ENCODE measurements around the gene CFAP251. TPM values are rescaled to one million over a fixed set of nuclear protein-coding genes. Genes with fewer than 3 reads are reported as not detected.

The CFAP251 gene
- total RNA-seq, 1 experiment from 2014 or later, result 17.9 TPM

- H3K27me3 ChIP-seq (ENCODE audit: low read length), result no peaks in the 10 kb centered on the region
- peak overlapping the region; percentile 50; the same call in 1 of the 2 replicates for H3K9ac ChIP-seq (ENCODE audit: low read length)
- no peak overlapping the region for H3K4me3 ChIP-seq (ENCODE audit: low read length)
- no peaks in the 10 kb centered on the region for H3K79me2 ChIP-seq (ENCODE audit: low read length)
- DNase-seq, result no peak
- H3K9me3 ChIP-seq (ENCODE audit: low read length), result no peaks in the 10 kb centered on the region
- no peaks in the 10 kb centered on the region for H4K20me1 ChIP-seq (ENCODE audit: insufficient read depth, low read depth, low read length)
- peak overlapping the region; percentile 92 for H3K27ac ChIP-seq (ENCODE audit: low read length)
- H3K4me1 ChIP-seq (ENCODE audit: low read length), result peaks cover 38% of the 10 kb centered on the region
- 0 out of 2 replicates have a peak overlapping the region, but pooled peaks have one; percentile 7 for H2AFZ ChIP-seq (ENCODE audit: low read length)
- H3K36me3 ChIP-seq (ENCODE audit: insufficient read depth, low read length), result no peaks in the 10 kb centered on the region
- no peaks in the 10 kb centered on the region for H3K9me2 ChIP-seq (replicated peaks; ENCODE audit: insufficient read depth, low read length)
- peak overlapping the region; percentile 30 for H3K4me2 ChIP-seq (ENCODE audit: low read depth, low read length, poor library complexity, severe bottlenecking)
These were observed 71.1 kb downstream of the CFAP251 start for GRCh38 chr12:121989276-121990113.

DNA sequence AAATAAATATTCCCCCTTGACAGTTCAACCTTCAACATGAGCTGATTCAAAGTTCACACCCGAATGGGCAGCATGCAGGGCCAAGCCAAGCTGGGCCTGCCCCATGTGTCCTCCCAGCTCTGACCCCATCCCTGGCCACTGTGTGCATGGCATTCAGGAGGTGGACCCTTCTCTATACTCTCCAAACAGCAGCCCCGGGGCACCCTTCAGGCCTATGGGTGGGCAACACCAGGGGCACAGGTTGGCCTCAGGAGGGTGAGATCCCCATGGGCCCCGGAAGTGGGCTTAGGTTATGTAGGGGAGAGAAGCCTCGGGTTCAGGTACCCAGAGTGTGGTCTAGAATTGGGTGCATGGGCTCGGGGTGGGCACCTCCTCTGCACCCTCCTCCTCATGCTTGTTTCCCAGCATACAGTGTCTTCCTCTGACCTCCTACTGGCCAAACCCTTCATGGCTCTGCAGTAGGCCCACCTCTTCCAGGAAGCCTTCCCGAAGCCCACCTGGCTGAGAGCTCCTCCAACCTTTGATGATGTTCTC lies 71.8 kb downstream of the CFAP251 start:
- Histone ChIP-seq H3K36me3 (ENCODE audit: insufficient read depth, low read length) (no peaks in the 10 kb centered on the region), H2AFZ (ENCODE audit: low read length) (0 out of 2 replicates have a peak overlapping the region, but pooled peaks have one; percentile 7), H3K9me3 (ENCODE audit: low read length) (no peaks in the 10 kb centered on the region), H4K20me1 (ENCODE audit: insufficient read depth, low read depth, low read length) (no peaks in the 10 kb centered on the region), H3K4me1 (ENCODE audit: low read length) (peaks cover 37% of the 10 kb centered on the region), H3K79me2 (ENCODE audit: low read length) (no peaks in the 10 kb centered on the region), H3K9ac (ENCODE audit: low read length) (peak overlapping the region; percentile 50), H3K4me3 (ENCODE audit: low read length) (no peak overlapping the region), H3K27ac (ENCODE audit: low read length) (peak overlapping the region; percentile 92), H3K4me2 (ENCODE audit: low read depth, low read length, poor library complexity, severe bottlenecking) (peak overlapping the region; percentile 30), H3K9me2 (replicated peaks; ENCODE audit: insufficient read depth, low read length) (no peaks in the 10 kb centered on the region), H3K27me3 (ENCODE audit: low read length) (no peaks in the 10 kb centered on the region)
- DNase-seq, result no peak

DNA sequence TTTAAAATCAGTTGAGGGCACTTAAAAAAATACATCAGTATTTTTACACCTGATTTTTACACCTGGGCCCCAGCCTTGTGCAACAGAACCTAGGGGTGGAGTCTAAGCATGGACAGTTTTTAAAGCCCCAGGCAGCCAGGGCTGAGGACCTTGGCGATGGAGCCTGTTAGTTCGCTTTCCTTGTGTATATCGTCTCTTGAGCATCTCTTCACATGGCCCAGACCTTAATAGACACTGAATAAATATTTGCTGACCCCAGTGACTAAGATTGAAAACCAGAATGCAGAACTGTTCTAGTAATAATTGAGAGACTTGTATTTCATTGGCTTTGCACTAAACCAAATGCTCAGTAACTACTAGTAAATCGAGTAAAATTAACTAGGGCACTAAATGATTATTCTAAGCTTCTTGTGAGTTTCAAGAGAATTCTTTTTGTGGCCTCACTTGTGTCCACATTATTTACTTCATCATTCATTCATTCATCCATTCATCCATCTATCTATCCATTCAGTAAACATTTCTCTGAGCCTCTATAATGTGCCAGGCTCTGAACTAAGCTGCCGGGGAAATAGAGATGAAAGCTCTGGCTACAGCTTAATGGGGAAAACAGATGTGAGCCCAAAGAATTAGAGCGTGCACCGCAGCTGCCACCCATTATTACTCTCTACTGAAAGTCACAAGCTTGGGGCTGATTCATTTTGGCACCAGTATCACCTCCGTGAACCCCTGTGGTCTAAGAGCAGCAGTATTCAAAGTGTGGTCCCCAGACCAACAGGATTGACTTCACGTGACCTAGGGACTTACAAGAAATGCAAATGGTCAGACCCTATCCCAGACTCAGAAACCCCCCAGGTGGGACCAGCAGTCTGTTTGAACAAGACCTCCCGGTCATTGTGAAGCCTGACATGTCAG lies 72.6 kb downstream of the CFAP251 start:
- Histone ChIP-seq H4K20me1 (ENCODE audit: insufficient read depth, low read depth, low read length) (no peaks in the 10 kb centered on the region), H3K4me2 (ENCODE audit: low read depth, low read length, poor library complexity, severe bottlenecking) (peak overlapping the region; percentile 30), H3K4me3 (ENCODE audit: low read length) (no peak overlapping the region), H3K27me3 (ENCODE audit: low read length) (no peaks in the 10 kb centered on the region), H3K79me2 (ENCODE audit: low read length) (no peaks in the 10 kb centered on the region), H3K9ac (ENCODE audit: low read length) (peak overlapping the region; percentile 50), H3K9me2 (replicated peaks; ENCODE audit: insufficient read depth, low read length) (no peaks in the 10 kb centered on the region), H3K27ac (ENCODE audit: low read length) (peak overlapping the region; percentile 92), H2AFZ (ENCODE audit: low read length) (peak overlapping the region; percentile 22; the same call in 1 of the 2 replicates), H3K4me1 (ENCODE audit: low read length) (peaks cover 45% of the 10 kb centered on the region), H3K9me3 (ENCODE audit: low read length) (no peaks in the 10 kb centered on the region), H3K36me3 (ENCODE audit: insufficient read depth, low read length) (no peaks in the 10 kb centered on the region)
- peak; percentile 67 for DNase-seq

- peak overlapping the region; percentile 92 for H3K27ac ChIP-seq (ENCODE audit: low read length)
- H3K4me3 ChIP-seq (ENCODE audit: low read length), result no peak overlapping the region
These were observed 73.9 kb downstream of the CFAP251 start for GRCh38 chr12:121992059-121992879.

DNA sequence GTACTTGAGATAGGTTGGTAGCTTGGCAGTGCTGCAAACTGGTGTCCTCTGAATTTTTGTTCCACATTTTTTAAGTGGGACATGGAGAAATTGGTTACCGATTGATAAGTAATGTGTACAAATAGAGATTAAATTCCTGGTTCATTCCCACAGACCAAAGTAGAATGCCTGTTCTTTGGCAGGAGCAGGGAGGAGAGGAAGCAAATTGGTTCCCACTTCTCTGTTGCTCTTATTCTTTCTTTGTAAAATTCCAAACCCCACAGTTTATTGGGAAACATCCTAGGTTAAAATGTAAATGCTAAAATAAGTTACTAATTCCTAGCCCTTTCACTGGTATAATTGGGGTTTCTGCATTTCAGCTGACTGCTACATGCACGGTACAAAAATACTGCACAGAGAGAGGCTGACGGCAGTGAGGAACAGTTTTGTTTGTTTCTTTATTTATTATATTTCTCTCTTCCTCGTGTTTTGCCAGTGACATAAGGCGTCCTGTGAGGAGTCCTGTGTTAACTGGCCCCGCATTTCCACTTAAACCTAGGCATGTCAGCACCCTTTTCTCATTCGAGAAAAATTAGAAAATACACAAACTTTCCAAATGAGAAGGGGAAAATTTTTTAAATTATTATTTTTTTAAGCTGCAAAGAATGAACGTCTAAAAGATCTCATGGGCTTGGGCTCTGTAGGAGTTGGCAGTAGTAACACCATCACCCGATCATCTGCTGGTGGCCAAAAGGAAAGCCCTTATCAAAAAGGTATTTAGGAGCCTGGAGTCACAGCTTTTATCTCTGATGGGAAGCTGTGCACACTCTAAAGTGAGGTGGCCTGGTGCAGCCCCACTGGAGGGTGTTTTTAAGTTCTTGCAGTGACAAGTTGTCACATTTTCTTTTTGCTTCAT lies 77.9 kb downstream of the CFAP251 start:
- H2AFZ ChIP-seq (ENCODE audit: low read length), result peak overlapping the region; percentile 54
- no peaks in the 10 kb centered on the region for H3K79me2 ChIP-seq (ENCODE audit: low read length)
- no peaks in the 10 kb centered on the region for H3K27me3 ChIP-seq (ENCODE audit: low read length)
- peak; percentile 49 for DNase-seq
- peak overlapping the region; percentile 63 for H3K9ac ChIP-seq (ENCODE audit: low read length)
- H3K4me1 ChIP-seq (ENCODE audit: low read length), result peaks cover 40% of the 10 kb centered on the region
- peak overlapping the region; percentile 92 for H3K27ac ChIP-seq (ENCODE audit: low read length)
- no peaks in the 10 kb centered on the region for H4K20me1 ChIP-seq (ENCODE audit: insufficient read depth, low read depth, low read length)
- H3K4me2 ChIP-seq (ENCODE audit: low read depth, low read length, poor library complexity, severe bottlenecking), result peak overlapping the region; percentile 56
- peaks cover 8% of the 10 kb centered on the region for H3K9me3 ChIP-seq (ENCODE audit: low read length)
- no peak overlapping the region for H3K4me3 ChIP-seq (ENCODE audit: low read length)
- no peaks in the 10 kb centered on the region for H3K9me2 ChIP-seq (replicated peaks; ENCODE audit: insufficient read depth, low read length)
- H3K36me3 ChIP-seq (ENCODE audit: insufficient read depth, low read length), result peaks cover 11% of the 10 kb centered on the region; the same call in 1 of the 2 replicates

More at GRCh38 chr12:121992059-121992879, 73.9 kb downstream of the CFAP251 start:
- no peaks in the 10 kb centered on the region for H3K9me2 ChIP-seq (replicated peaks; ENCODE audit: insufficient read depth, low read length)
- no peaks in the 10 kb centered on the region for H3K27me3 ChIP-seq (ENCODE audit: low read length)
- H4K20me1 ChIP-seq (ENCODE audit: insufficient read depth, low read depth, low read length), result no peaks in the 10 kb centered on the region
- no peaks in the 10 kb centered on the region for H3K36me3 ChIP-seq (ENCODE audit: insufficient read depth, low read length)
- H3K4me2 ChIP-seq (ENCODE audit: low read depth, low read length, poor library complexity, severe bottlenecking), result no peak overlapping the region
- H3K9ac ChIP-seq (ENCODE audit: low read length), result no peak overlapping the region
- H2AFZ ChIP-seq (ENCODE audit: low read length), result no peak overlapping the region
- no peak for DNase-seq
- H3K4me1 ChIP-seq (ENCODE audit: low read length), result peaks cover 52% of the 10 kb centered on the region
- H3K9me3 ChIP-seq (ENCODE audit: low read length), result no peaks in the 10 kb centered on the region
- no peaks in the 10 kb centered on the region for H3K79me2 ChIP-seq (ENCODE audit: low read length)

- Histone ChIP-seq H3K79me2 (ENCODE audit: low read length) (no peaks in the 10 kb centered on the region), H2AFZ (ENCODE audit: low read length) (peak overlapping the region; percentile 54), H3K27me3 (ENCODE audit: low read length) (no peaks in the 10 kb centered on the region), H3K9me2 (replicated peaks; ENCODE audit: insufficient read depth, low read length) (no peaks in the 10 kb centered on the region), H3K4me2 (ENCODE audit: low read depth, low read length, poor library complexity, severe bottlenecking) (peak overlapping the region; percentile 56), H3K36me3 (ENCODE audit: insufficient read depth, low read length) (peaks cover 17% of the 10 kb centered on the region; the same call in 1 of the 2 replicates), H4K20me1 (ENCODE audit: insufficient read depth, low read depth, low read length) (no peaks in the 10 kb centered on the region), H3K9ac (ENCODE audit: low read length) (peak overlapping the region; percentile 63), H3K9me3 (ENCODE audit: low read length) (peaks cover 8% of the 10 kb centered on the region), H3K27ac (ENCODE audit: low read length) (peak overlapping the region; percentile 92), H3K4me3 (ENCODE audit: low read length) (0 out of 2 replicates have a peak overlapping the region, but pooled peaks have one; percentile 2), H3K4me1 (ENCODE audit: low read length) (peaks cover 32% of the 10 kb centered on the region)
- DNase-seq, result peak; percentile 74
These were observed 78.7 kb downstream of the CFAP251 start for GRCh38 chr12:121996945-121997612.
